Measurements from ENCODE around the gene SORCS3.

GRCh38 chr10:104657036-104657435 lies 15.9 kb downstream of the SORCS3 start:
- TF ChIP-seq CTCF (IDR thresholded peaks at IDR 0.05; ENCODE audit: low read depth, low read length) (no peak), POLR2A (IDR thresholded peaks at IDR 0.05; ENCODE audit: extremely low read depth, insufficient read length) (no peak)
